GM18951 (cell line): Measurements from ENCODE around the gene ADAMTS13.

Source experiments
- POLR2A ChIP-seq: IDR thresholded peaks from 4 replicates; pipeline ENCODE4 v1.6.1; 2011; ENCODE audit warnings: mild to moderate bottlenecking; ENCODE audit not compliant: insufficient read length, insufficient read depth; ENCODE audit errors: extremely low read depth
- in situ Hi-C: fragments of 300-500 bp; cut with MboI; formaldehyde crosslinking; loops from one replicate; pipeline ENCODE4 v1.12.0; 2022; ENCODE audit warnings: low sequenced_read_pairs, mixed read lengths, inconsistent platforms; ENCODE audit not compliant: unreplicated experiment

ADAMTS13 gene

GRCh38 chr9:133425049-133425632, 3.0 kb downstream of the ADAMTS13 start:
- in situ Hi-C loops = no loop called here
- no peak for TF ChIP-seq POLR2A

DNA sequence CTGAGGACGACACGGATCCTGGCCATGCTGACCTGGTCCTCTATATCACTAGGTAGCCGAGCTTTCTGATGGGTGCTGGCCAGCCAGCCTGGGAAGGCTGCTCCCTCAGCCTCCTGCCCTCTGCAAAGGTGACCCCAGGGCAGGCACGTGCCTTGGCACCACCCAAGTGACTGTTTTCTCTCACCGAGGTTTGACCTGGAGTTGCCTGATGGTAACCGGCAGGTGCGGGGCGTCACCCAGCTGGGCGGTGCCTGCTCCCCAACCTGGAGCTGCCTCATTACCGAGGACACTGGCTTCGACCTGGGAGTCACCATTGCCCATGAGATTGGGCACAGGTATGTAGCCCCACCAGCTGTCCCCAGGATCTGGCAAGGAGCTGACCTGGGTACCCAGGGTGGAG, 3.8 kb downstream of the ADAMTS13 start:
- TF ChIP-seq POLR2A = no peak
- in situ Hi-C loops = no loop called here

DNA sequence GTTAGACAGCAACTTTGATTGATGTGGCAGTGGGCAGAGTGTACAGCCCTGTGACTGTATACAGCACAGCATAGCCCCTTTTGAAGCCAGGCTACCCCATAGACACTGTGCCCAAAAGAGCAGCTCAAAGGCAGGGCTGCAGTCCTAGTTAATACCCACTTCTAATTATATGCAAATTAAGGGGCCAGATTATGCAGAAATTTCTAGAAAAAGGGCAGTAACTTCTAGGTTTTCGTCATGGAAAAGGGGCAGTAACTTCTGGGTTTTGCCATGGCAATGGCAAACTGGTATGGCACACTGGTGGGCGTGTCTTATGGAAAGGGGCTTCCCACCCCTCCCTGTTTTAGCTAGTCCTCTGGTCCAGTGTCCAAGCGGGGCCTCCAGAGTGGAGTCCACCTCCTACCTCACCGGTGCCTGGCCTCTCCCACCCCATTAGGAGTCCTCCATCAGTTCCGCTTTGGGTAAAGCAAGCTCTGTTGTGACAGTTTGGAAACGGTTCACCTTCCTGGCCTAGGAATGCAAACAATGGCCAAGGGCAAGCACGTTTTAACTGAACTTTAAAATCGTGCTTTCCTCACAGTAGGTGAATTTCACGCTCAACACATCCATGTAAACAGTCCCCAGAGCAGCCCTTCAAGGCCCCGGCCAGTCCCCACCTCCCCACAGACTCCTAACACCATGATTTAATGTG, 5.6 kb downstream of the ADAMTS13 start:
- no peak for TF ChIP-seq POLR2A
- in situ Hi-C loops = no loop called here

GRCh38 chr9:133428617-133429101, 6.5 kb downstream of the ADAMTS13 start:
- in situ Hi-C loops = no loop called here
- TF ChIP-seq POLR2A = no peak

DNA sequence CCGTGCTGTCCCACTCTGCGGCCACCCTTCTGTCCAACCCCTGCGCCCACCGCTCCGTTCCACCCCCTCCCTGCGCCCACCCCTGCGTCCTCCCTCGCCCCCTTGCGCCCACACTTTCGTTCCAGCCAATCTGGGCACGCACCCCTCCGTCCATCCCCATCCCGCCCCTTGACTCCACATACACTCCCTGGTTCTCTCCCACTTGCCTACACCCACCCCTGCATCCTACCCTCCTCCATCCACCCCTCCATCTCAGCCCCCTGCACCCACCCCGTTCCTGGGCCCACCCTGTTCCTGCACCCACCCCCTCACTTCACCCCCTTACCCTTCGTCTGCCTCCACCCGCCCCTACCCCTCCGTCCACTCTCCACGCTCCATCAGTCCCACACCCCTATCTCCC, 7.0 kb downstream of the ADAMTS13 start:
- in situ Hi-C loops = no loop called here
- TF ChIP-seq POLR2A = no peak

DNA sequence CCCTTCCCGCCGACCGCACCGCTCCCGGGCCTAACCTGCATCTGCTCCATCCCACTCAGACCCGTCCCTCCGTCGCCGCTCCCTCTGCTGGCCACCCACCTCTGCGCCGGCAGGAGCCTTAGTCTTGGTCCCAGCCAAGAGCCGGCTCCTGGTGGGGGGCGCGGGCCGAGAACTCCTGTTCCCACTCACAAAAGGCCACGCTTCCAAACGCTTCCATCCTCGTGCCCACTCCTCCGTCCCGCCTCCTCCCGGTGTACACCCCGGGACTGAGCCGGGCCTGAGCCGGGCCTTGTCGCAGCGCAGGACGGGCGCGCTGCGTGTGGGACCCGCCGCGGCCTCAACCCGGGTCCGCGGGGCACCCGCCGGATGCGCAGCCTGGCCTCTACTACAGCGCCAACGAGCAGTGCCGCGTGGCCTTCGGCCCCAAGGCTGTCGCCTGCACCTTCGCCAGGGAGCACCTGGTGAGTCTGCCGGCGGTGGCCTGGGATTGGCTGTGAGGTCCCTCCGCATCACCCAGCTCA, 7.5 kb downstream of the ADAMTS13 start:
- TF ChIP-seq POLR2A = no peak
- in situ Hi-C loops = no loop called here

GRCh38 chr9:133430244-133430643, 8.1 kb downstream of the ADAMTS13 start:
- TF ChIP-seq POLR2A = no peak
- in situ Hi-C loops = no loop called here

DNA sequence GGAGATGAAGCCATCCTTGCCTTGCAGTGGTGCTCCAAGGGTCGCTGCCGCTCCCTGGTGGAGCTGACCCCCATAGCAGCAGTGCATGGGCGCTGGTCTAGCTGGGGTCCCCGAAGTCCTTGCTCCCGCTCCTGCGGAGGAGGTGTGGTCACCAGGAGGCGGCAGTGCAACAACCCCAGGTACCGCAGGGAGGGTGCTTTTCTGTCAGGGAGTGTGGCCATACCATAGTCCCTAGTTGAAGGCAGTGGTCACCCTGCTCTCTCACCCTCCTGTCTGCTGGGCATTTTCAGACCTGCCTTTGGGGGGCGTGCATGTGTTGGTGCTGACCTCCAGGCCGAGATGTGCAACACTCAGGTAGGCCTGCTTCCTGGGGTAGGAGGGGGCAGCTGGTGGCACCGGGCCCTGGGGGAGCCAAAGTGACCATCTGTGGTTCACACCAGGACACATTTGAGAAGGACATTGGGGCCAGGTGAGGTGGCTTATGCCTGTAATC, 11.2 kb downstream of the ADAMTS13 start:
- in situ Hi-C loops = no loop called here
- no peak for TF ChIP-seq POLR2A

DNA sequence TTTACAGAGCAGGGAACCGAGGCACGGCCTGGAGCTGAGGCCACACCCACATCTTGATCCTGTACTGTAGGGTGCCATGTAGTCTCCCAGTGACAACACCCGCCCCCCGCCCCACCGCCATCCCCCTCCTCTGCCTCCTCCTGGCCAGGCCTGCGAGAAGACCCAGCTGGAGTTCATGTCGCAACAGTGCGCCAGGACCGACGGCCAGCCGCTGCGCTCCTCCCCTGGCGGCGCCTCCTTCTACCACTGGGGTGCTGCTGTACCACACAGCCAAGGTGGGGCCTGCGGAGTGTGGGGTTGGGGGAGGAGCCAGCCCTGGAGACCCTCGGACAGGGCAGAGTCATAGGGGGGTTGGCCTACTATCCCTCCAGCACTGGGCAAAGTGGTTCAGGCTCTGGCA, 14.5 kb downstream of the ADAMTS13 start:
- TF ChIP-seq POLR2A = no peak

DNA sequence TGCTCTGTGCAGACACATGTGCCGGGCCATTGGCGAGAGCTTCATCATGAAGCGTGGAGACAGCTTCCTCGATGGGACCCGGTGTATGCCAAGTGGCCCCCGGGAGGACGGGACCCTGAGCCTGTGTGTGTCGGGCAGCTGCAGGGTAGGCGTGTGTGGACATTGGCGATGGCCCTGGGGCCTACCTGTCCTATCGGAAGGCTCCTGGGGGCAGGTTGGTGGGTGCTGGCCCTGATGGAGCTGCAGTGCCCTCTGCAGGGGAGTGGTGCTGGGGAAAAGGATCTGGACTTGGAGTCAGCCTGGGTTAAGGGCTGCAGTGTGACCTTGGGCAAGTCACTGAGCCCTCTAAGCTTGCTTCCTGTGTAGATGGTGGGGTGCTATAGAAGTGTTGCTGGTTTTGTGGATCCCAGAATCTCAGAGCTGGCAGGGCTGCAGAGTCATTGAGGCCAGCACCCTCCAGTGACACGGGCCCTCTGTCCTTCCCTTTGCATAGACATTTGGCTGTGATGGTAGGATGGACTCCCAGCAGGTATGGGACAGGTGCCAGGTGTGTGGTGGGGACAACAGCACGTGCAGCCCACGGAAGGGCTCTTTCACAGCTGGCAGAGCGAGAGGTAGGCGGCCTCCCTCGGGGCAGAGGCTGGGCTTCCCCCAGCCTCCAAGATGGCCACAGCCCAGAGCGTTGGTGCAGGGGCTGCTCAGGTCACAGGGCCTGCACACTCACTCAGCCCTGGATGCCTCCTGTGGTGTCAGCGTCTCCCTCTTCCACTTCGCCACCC, 15.8 kb downstream of the ADAMTS13 start:
- in situ Hi-C loops = no loop called here
- TF ChIP-seq POLR2A = no peak

More for the DNA sequence above, 14.5 kb downstream of the ADAMTS13 start:
- in situ Hi-C loops = no loop called here

- in situ Hi-C loops = no loop called here
- TF ChIP-seq POLR2A = no peak
These were observed 17.2 kb downstream of the ADAMTS13 start for GRCh38 chr9:133439337-133439736.

GRCh38 chr9:133440874-133441273, 18.7 kb downstream of the ADAMTS13 start:
- peak; percentile 38 for TF ChIP-seq POLR2A
- in situ Hi-C loops = no loop called here

DNA sequence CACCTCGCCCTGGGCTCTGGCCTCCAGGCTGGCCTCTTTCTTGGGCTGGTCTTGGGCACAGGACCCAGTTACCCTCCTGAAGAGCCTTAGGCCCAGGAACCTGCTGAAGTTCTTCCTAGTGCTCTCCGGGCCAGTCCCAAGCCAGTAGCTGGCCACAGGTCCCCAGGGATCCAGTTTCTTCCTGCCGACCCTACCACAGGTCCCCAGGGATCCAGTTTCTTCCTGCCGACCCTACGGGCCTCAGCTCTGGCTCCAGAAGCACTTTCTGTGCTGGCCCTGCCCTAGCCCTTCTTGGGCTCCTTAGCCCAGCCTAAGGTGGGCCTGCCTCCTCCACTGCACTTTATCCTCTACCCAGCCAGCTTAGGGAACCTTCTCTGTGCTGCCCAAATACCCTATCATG, 19.4 kb downstream of the ADAMTS13 start:
- in situ Hi-C loops = no loop called here
- no peak for TF ChIP-seq POLR2A
